ENCODE measurements around the gene ZNF800.

Gene ZNF800

DNA sequence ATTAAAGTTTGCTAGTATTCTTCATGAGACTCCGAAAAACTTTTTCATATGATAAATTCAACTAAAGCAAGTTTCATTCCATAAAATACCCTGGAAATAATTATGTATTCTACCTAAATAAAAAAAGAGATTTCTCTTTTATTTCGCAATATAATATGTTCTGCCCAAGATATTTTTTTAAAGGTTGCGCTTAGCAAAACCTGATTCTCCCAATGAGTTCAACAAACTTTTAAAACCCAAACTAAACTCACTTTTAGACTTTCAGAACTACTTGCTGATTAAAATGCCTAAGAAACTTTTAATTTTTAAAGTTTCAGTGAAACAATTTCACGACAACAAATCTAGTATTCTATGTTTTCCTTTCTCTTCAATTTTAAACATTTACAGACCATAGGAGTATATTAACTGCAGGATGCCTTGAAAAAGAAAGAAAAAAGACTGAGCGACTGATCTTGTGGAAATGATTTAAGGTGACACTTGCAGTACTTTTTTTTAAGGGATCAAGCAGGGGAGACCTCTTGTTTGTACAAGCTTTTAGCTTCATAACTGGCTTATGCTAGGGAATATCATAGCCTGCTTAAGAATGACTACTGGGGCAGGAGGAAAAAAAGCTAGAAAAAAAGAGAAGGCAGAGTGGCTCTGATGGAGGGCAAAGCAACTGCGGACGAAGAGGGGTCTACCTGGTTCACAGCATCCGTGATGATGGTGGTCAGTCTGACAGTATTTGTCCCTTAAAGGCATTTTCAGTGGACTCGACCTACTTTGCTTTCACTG lies 1.5 kb downstream of the ZNF800 start:
- ATAC-seq: no peak
- TF ChIP-seq, protein P1, sequence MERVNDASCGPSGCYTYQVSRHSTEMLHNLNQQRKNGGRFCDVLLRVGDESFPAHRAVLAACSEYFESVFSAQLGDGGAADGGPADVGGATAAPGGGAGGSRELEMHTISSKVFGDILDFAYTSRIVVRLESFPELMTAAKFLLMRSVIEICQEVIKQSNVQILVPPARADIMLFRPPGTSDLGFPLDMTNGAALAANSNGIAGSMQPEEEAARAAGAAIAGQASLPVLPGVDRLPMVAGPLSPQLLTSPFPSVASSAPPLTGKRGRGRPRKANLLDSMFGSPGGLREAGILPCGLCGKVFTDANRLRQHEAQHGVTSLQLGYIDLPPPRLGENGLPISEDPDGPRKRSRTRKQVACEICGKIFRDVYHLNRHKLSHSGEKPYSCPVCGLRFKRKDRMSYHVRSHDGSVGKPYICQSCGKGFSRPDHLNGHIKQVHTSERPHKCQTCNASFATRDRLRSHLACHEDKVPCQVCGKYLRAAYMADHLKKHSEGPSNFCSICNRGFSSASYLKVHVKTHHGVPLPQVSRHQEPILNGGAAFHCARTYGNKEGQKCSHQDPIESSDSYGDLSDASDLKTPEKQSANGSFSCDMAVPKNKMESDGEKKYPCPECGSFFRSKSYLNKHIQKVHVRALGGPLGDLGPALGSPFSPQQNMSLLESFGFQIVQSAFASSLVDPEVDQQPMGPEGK (CRISPR knock-in tag; IDR thresholded peaks at IDR 0.05; ENCODE audit: borderline replicate concordance): no peak
- TF ChIP-seq CSDC2 (CRISPR knock-in tag; IDR thresholded peaks at IDR 0.05) (no peak), ZNF70 (CRISPR knock-in tag; IDR thresholded peaks at IDR 0.05) (no peak), ZC3H10 (CRISPR knock-in tag; IDR thresholded peaks at IDR 0.05) (no peak), TSHZ2 (CRISPR knock-in tag; IDR thresholded peaks at IDR 0.05) (no peak), ZNF565 (CRISPR knock-in tag; conservative IDR thresholded peaks at IDR 0.05; ENCODE audit: low read depth) (no peak)

- TF ChIP-seq ZNF8 (CRISPR knock-in tag; IDR thresholded peaks at IDR 0.05): no peak
- no peak for TF ChIP-seq ZNF70 (CRISPR knock-in tag; IDR thresholded peaks at IDR 0.05)
- no peak for TF ChIP-seq ESRRG (CRISPR knock-in tag; IDR thresholded peaks at IDR 0.05)
- TF ChIP-seq, protein P2, sequence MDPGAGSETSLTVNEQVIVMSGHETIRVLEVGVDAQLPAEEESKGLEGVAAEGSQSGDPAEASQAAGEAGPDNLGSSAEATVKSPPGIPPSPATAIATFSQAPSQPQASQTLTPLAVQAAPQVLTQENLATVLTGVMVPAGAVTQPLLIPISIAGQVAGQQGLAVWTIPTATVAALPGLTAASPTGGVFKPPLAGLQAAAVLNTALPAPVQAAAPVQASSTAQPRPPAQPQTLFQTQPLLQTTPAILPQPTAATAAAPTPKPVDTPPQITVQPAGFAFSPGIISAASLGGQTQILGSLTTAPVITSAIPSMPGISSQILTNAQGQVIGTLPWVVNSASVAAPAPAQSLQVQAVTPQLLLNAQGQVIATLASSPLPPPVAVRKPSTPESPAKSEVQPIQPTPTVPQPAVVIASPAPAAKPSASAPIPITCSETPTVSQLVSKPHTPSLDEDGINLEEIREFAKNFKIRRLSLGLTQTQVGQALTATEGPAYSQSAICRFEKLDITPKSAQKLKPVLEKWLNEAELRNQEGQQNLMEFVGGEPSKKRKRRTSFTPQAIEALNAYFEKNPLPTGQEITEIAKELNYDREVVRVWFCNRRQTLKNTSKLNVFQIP (CRISPR knock-in tag; IDR thresholded peaks at IDR 0.05; ENCODE audit: borderline replicate concordance, low read depth): no peak
- TF ChIP-seq RARB (CRISPR knock-in tag; IDR thresholded peaks at IDR 0.05): no peak
- no peak for TF ChIP-seq TSHZ2 (CRISPR knock-in tag; IDR thresholded peaks at IDR 0.05)
- TF ChIP-seq ISL1 (CRISPR knock-in tag; IDR thresholded peaks at IDR 0.05): no peak
- no peak for TF ChIP-seq TCF4 (CRISPR knock-in tag; IDR thresholded peaks at IDR 0.05; ENCODE audit: borderline replicate concordance)
- TF ChIP-seq ZFP30 (CRISPR knock-in tag; IDR thresholded peaks at IDR 0.05): no peak
- no peak for TF ChIP-seq ZFP3 (CRISPR knock-in tag; IDR thresholded peaks at IDR 0.05)
- TF ChIP-seq OSR1 (CRISPR knock-in tag; IDR thresholded peaks at IDR 0.05): no peak
- TF ChIP-seq, protein P3, sequence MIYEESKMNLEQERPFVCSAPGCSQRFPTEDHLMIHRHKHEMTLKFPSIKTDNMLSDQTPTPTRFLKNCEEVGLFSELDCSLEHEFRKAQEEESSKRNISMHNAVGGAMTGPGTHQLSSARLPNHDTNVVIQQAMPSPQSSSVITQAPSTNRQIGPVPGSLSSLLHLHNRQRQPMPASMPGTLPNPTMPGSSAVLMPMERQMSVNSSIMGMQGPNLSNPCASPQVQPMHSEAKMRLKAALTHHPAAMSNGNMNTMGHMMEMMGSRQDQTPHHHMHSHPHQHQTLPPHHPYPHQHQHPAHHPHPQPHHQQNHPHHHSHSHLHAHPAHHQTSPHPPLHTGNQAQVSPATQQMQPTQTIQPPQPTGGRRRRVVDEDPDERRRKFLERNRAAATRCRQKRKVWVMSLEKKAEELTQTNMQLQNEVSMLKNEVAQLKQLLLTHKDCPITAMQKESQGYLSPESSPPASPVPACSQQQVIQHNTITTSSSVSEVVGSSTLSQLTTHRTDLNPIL (CRISPR knock-in tag; IDR thresholded peaks at IDR 0.05; ENCODE audit: low read depth): no peak
- no peak for TF ChIP-seq PPARA (CRISPR knock-in tag; IDR thresholded peaks at IDR 0.05; ENCODE audit: borderline replicate concordance)
- TF ChIP-seq SNAI2 (CRISPR knock-in tag; IDR thresholded peaks at IDR 0.05): no peak
- no peak for TF ChIP-seq ARNTL (CRISPR knock-in tag; IDR thresholded peaks at IDR 0.05; ENCODE audit: borderline replicate concordance, low read depth)
- TF ChIP-seq TOX (CRISPR knock-in tag; IDR thresholded peaks at IDR 0.05; ENCODE audit: borderline replicate concordance): no peak
- TF ChIP-seq ZNF565 (CRISPR knock-in tag; conservative IDR thresholded peaks at IDR 0.05; ENCODE audit: low read depth): no peak
- no peak for TF ChIP-seq CSDC2 (CRISPR knock-in tag; IDR thresholded peaks at IDR 0.05)
- ATAC-seq: no peak
Observed at GRCh38 chr7:127390186-127390816, 2.2 kb downstream of the ZNF800 start.
